ENCODE data around the gene THBS3. TPM values are rescaled to one million over a fixed set of nuclear protein-coding genes. Genes with fewer than 3 reads are reported as not detected.

Gene THBS3
- total RNA-seq, 1 donor from 2014 or later: 24.9 TPM

DNA sequence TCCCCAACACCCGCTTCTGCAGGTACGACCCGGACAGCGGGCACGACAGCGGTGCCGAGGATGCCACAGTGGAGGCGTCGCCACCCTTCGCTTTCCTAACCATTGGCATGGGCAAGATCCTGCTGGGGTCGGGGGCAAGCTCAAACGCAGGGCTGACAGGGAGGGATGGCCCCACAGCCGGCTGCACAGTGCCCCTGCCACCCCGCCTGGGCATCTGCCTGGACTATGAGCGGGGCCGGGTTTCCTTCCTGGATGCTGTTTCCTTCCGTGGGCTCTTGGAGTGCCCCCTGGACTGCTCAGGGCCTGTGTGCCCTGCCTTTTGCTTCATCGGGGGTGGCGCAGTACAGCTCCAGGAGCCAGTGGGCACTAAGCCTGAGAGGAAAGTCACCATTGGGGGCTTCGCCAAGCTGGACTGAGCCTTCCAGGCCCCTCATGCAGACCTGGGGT, 23.9 kb downstream of the THBS3 start:
- Histone ChIP-seq H3K4me3 (no peak overlapping the region), H3K9me3 (no peaks in the 10 kb centered on the region), H3K36me3 (no peaks in the 10 kb centered on the region), H3K27me3 (no peaks in the 10 kb centered on the region), H3K4me1 (peaks cover 13% of the 10 kb centered on the region), H3K27ac (no peak overlapping the region)
- intact Hi-C loops (cut with DNase I): no loop called here
- DNase-seq (no peak), ATAC-seq (no peak)
- TF ChIP-seq, protein P1, sequence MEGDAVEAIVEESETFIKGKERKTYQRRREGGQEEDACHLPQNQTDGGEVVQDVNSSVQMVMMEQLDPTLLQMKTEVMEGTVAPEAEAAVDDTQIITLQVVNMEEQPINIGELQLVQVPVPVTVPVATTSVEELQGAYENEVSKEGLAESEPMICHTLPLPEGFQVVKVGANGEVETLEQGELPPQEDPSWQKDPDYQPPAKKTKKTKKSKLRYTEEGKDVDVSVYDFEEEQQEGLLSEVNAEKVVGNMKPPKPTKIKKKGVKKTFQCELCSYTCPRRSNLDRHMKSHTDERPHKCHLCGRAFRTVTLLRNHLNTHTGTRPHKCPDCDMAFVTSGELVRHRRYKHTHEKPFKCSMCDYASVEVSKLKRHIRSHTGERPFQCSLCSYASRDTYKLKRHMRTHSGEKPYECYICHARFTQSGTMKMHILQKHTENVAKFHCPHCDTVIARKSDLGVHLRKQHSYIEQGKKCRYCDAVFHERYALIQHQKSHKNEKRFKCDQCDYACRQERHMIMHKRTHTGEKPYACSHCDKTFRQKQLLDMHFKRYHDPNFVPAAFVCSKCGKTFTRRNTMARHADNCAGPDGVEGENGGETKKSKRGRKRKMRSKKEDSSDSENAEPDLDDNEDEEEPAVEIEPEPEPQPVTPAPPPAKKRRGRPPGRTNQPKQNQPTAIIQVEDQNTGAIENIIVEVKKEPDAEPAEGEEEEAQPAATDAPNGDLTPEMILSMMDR (IDR thresholded peaks at IDR 0.05): no peak

DNA sequence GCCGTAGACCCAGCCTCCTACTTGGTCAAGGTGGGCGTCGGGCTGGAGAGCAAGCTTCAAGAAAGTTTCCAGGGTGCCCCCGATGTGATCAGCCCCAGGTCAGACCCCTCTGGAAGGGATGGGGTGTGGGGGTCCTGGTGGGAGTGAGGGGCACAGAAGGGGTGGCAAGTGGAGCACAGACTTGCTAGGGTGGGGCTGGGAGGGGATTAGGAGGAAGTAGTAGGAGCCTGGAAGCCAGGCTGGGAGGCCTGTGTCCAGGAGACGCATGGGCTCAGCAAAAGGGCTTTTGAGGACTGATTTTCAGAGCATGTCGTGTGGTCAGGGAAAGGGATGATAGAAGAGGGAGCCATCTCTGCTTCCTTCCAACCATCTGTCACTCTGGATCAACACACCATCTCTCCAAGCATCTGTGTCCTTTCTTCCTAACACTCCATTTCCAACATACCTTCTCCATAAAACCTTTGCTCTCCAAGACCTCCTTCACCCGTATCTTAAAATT, 25.6 kb downstream of the THBS3 start:
- TF ChIP-seq, protein P1 (IDR thresholded peaks at IDR 0.05): no peak
- DNase-seq: no peak
- ATAC-seq: no peak
- Histone ChIP-seq H3K27me3 (no peaks in the 10 kb centered on the region), H3K36me3 (no peaks in the 10 kb centered on the region), H3K4me3 (no peak overlapping the region), H3K4me1 (peaks cover 15% of the 10 kb centered on the region), H3K27ac (no peak overlapping the region), H3K9me3 (no peaks in the 10 kb centered on the region)
- intact Hi-C loops (cut with DNase I): no loop called here

DNA sequence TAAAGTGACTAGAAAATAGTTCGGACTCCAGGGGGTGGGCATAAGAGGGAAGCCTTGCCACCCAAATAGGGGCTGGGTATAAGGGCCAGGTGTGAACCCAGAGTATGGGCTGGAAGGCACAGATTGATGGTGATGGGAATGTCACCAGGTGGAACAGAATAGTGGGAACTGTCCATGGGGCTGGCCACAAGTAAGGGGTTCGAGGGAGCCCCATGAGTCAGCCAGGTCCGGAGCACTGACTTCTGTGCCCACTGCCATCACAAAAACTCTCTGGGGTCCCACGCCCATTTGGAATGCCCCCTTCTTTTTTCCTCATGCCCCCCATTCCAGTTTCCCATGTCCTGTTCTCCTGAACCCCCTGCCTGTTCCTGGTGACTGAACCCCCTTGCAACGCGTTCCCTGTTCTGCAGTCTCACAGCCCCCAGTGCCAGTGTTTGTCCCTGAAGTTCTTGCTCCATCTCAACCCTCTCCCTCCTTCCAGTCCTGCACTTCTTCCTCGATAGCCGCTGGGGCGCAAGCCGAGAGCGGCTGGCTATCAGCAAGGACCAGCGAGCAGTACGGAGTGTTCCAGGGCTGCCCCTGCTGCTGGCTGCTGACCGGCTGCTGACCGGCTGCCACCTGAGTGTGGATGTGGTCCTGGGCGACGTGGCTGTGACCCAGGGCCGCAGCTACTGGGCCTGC, 26.2 kb downstream of the THBS3 start:
- DNase-seq (no peak), ATAC-seq (no peak)
- TF ChIP-seq, protein P1 (IDR thresholded peaks at IDR 0.05): no peak
- Histone ChIP-seq H3K27me3 (no peaks in the 10 kb centered on the region), H3K27ac (no peak overlapping the region), H3K4me3 (no peak overlapping the region), H3K9me3 (no peaks in the 10 kb centered on the region), H3K36me3 (no peaks in the 10 kb centered on the region), H3K4me1 (peaks cover 20% of the 10 kb centered on the region)
- intact Hi-C loops (cut with DNase I): no loop called here

DNA sequence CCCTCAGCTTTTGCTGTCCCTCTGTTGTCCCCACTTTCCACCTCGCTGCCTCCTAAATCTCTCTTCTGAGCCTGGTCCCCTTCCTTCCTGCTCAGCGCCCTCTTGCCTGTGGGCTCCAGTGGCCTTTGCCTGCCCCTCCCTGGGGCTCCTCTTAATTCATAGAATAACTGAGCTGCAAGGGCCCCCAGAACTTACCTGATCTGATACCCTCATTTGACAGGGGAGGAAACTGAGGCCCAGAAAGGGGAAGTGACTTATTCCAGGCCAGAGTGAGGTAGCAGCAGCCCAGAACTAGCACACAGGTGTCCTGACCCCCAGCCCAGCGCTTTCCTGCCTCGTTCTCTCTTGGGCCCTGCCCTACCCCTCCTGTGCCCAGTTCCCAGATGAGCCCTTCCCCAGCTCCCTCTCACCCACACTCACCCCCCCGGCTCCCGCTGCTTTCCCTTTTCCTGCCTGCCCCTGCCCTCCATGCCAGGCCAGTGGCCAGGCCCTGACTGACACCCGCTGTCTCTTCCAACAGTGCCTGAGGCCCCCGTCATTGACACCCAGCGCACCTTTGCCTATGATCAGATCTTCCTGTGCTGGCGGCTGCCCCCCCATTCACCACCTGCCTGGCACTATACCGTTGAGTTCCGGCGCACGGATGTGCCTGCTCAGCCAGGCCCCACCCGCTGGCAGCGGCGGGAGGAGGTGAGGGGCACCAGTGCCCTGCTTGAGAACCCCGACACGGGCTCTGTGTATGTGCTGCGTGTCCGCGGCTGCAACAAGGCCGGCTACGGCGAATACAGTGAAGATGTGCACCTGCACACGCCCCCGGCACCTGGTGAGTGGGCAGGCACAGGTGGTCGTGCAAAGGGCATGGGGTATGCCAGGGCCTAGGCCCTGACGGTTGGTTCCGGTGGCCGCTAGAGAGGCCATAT, 28.3 kb downstream of the THBS3 start:
- H3K4me3 ChIP-seq: no peak overlapping the region
- ATAC-seq: no peak
- H3K27me3 ChIP-seq: no peaks in the 10 kb centered on the region
- no peaks in the 10 kb centered on the region for H3K9me3 ChIP-seq
- TF ChIP-seq, protein P1 (IDR thresholded peaks at IDR 0.05): no peak
- peaks cover 12% of the 10 kb centered on the region for H3K4me1 ChIP-seq
- H3K36me3 ChIP-seq: no peaks in the 10 kb centered on the region
- DNase-seq: peak; percentile 68
- intact Hi-C loops (cut with DNase I): no loop called here
- peak overlapping the region; percentile 4 for H3K27ac ChIP-seq

DNA sequence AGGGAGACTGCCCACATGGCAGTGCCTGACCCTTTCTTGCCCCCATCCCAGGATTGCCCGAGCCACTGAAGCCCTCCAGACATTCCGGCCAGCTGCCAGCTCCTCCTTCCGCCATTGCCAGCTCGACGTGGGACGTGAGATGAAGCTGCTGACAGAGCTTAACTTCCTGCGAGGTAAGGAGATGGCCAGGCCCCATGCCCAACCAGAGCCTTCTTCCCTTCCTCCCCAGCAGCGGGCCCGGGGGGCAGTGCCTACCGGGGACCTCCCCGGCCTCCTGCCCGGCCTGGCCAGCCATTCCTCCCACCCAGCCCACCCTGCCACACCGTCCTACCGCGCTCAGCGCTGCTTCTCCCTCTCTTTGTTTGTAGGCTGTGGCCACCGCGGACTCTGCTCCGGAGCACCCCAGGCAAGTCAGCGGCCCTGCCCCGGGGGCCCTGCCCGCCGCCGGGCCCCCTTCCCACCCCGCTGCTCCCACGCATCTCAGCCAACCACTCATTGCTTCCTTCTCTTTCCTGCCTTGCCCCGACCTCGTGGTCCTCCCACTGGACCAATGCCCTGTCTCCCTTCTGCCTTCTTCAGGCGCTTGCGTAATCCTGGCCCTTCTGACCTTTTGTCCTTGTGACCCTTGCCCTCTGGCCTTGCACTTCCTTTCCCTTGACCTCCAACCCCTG, 29.1 kb downstream of the THBS3 start:
- Histone ChIP-seq H3K9me3 (no peaks in the 10 kb centered on the region), H3K4me1 (peaks cover 12% of the 10 kb centered on the region), H3K27me3 (no peaks in the 10 kb centered on the region), H3K27ac (peak overlapping the region; percentile 4), H3K4me3 (peak overlapping the region; percentile 25), H3K36me3 (no peaks in the 10 kb centered on the region)
- TF ChIP-seq, protein P1 (IDR thresholded peaks at IDR 0.05): no peak
- peak; percentile 29 for ATAC-seq
- peak; percentile 79 for DNase-seq
- intact Hi-C loops (cut with DNase I): no loop called here

Data from upper lobe of right lung (tissue), 1 donor.